Measurements from ENCODE around the gene PRRG4.
"Not testable (repeated sequence)": the region's sequence is repeated elsewhere in the genome, so short reads cannot be mapped to it uniquely, and the experiment has no call there.

PRRG4 gene

GRCh38 chr11:32831221-32831620 is 1.5 kb downstream of the PRRG4 start:
- no peak for DNase-seq

GRCh38 chr11:32833921-32834320 is 4.2 kb downstream of the PRRG4 start:
- DNase-seq = no peak

- DNase-seq = no peak
Measured at GRCh38 chr11:32836946-32837345, 7.2 kb downstream of the PRRG4 start.

DNA sequence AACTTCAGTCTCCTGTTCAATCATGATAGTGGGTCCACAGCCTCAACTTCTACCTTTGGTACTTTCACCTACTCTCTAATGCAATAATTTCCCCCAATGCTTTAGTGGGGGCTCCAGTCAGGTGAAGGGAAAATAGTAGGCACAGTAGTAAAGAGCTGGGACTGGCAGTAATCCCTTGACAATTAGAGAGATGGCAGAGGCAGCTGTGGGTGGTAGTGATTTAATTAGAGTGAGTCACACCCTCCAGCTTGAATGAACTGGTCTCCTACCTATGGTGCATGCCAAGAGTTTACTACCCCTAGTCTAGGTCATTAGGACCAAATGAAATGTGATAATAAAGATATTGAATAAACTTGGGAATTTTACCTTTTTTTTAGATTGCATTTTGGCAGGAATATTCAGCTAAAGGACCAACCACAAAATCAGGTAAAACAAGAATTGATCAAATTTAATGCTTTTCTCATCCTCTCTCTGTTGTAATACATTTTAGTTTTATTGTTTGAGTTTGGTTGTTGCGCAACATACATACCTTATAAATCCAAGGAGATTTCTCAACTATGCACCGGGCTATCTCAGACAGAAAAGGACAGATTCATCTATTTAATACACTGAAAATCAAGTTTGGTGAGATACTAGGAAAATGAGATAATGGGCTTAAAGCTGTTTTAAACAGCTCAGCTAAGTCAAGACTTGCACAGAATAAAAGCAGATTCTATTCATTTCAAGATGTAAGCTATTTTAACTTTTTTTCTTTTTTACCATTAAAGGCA is 9.0 kb downstream of the PRRG4 start:
- DNase-seq = no peak

GRCh38 chr11:32839308-32839707 is 9.6 kb downstream of the PRRG4 start:
- no peak for DNase-seq

DNA sequence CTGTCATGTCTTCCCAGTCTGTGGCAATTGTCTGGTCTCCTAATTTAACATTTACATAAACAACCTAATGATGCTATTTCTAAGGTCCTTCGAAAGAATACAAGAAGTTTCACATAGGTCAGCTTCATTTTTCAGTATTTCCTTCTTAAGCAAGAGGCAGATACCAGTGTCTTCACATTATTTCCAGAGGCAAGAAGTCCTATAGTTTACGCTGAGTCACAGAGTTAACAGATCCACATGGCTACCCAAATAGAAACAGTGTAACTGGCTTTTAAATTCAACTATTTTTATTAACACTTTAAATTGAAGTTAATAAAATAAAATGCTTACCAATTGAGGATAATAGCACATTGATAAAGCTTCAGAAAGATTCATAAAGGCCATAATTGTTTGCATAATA is 10.9 kb downstream of the PRRG4 start:
- no peak for DNase-seq

DNA sequence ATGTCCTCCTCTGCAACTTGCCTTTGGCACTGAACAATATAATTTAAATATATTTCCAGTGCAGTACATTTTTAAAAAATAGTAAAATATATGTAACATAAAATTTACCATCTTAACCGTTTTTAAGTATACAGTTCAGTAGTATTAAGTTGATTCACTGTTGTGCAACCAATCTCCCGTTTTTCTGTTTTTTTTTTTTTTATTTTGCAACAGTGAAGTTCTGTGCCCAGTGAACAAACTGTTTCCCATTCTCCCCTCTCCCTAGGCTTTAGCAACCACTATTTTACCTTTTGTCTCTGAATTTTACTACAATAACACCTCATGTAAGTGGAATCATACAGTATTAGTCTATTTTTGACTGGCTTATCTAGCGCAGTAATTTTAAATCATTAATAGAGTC is 13.8 kb downstream of the PRRG4 start:
- no peak for DNase-seq

GRCh38 chr11:32847511-32847910 is 17.8 kb downstream of the PRRG4 start:
- no peak for DNase-seq

DNA sequence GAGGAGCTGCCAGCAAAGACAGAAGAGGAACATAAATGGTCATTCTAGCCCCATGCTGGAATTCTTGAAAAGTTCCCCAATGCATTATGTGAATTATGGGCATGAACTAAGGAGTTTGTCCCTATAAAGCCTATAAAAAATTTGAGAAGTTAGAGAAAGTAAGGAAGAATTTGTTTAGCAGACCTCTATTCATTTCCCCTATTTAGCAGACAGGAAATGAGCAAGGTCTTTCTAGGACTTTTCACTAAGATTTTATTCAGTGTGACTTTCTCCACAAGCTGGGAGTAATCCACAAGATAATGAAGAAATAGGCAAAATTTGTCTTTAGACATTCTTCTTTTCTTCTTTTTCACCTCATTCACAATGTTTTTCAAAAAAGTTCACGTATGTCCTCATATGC is 20.0 kb downstream of the PRRG4 start:
- DNase-seq = no peak

GRCh38 chr11:32851251-32851650 is 21.5 kb downstream of the PRRG4 start:
- DNase-seq = no peak

DNA sequence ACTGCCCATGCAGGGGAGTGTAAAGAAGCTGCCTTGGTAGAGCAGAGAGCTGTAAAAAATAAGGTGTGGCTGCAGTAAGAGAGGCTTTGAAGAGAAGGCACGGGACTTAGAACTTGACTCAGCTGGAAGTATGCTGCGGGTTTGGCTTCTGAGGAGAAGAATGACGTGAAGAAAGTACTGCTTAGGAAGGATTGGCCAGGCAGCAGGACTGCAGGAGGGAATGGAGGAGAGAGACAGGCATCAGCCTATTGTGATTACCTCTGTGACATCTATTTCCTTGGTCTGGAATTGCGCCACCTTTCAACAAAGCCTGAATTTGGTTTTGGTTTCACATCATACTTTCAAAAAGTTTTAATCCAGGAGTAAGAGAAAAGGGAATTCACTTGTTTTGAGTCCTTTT is 22.5 kb downstream of the PRRG4 start:
- DNase-seq = no peak

DNA sequence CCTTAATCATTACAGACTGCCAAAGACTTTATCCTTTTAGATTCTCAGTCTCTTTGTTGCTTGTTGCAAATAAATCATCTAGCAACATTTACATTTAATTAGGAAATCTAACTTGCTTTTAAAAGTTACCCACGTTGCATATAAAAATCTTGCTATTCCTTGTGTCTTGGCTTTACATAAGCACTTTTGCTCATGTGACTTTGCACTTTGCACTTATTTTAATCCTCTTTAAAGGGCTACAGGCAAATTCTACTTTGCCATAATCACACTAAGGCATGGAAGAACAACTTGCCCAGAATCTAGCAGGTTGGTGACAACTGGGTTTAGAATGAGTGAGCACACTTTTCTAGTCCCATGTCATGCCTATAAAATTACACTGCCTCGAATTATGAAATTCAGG is 25.9 kb downstream of the PRRG4 start:
- no peak for DNase-seq

DNA sequence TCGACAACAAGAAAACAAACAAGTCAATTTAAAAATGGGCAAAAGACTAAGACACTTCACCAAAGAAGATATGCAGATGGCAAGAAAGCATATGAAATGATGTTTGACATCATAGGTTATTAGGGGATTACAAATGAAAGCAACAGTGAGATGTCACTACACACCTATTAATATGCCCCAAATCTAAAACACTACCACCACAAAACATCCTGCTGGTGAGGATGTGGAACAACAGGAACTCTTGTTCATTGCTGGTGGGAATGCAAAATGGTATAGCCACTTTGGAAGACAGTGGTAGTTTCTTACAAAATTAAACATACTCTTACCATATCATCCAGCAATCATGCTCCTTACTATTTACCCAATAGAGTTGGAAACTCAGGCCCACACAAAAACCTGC is 29.0 kb downstream of the PRRG4 start:
- DNase-seq = no peak

DNA sequence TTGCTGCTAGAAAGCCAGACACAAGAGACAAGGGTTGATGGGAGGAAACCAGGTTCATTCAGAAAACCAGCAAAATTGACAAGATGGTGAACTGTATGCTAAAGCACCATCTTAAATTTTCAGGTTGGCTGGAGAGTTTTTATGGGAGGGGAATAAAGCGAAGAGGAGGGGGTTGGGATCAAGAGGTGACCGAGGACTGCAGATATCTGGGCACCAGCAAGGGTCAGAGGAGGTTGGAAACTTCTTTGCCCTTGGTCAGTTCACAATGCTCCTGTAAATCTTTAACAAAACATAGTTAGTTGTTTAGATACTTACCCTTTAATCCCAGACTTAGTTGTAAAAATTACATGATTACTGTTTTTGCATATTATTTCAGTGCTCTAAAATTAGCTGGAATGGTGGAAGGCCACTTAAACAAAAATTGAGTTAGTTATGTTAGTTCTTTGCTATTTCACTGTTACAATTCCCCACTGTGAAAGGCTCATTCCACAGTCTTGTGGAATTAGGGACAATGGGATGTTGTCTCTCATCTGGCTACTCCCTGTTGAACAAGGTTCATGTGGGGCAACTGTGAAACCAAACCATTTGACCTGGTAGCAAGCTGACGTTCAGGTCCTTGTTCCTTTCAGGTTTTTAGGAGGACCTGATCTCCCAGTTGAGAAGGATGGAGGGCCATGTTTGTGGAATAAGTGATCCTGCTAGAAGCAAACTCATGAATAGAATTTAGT is 32.3 kb downstream of the PRRG4 start:
- no peak for DNase-seq

DNA sequence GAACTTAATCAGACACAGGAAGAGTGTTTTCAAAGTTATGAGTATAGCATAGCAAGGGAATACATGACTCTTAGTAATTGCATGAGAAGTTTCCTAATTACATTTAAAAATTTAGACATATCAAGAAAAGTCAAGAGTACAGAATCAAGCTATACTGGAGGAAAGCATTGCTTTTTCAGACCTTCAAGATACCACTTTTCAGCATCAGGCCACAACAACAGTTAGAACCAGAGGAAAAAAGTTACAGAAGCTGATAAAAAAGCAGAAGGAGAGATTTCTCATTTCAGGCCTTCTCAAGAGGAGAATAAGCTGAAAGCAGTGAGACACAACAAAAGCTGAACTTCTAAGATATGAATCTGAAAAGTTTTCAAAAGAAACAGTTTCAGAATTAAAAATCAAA is 34.8 kb downstream of the PRRG4 start:
- no peak for DNase-seq

DNA sequence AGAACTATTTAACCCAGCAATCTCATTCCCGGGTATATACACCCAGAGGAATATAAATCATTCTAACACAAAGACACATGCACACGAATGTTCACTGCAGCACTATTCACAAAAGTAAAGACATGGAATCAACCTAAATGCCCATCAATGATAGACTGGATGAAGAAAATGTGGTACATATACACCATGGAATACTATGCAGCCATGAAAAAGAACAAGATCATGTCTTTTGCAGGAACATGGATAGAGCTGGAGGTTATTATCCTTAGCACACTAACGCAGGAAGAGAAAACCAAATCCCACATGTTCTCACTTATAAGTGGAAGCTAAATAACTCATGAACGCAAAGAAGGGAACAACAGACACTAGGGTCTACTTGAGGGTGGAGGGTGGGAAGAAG is 39.0 kb downstream of the PRRG4 start:
- DNase-seq = not testable (repeated sequence)

DNA sequence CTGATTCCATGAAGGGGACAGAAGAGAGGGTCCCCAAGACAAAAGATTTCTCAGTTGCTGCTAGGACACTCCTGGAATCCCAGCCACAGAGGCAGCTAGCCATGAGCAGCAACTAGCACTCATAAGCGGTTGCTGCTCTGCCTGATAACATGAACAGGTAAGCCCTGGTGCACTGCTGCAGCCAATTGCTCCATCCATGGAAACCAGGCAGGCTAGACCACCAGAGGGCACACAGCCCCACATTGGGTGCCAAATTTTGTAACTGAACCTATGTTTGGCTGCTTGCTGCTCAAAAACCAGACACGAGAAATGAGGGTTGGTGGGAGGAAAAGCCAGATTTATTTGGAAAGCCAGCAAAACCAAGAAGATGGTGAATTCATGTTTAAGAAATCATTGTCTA is 40.9 kb downstream of the PRRG4 start:
- DNase-seq = no peak

GRCh38 chr11:32874132-32874531 is 44.4 kb downstream of the PRRG4 start:
- DNase-seq = no peak

DNA sequence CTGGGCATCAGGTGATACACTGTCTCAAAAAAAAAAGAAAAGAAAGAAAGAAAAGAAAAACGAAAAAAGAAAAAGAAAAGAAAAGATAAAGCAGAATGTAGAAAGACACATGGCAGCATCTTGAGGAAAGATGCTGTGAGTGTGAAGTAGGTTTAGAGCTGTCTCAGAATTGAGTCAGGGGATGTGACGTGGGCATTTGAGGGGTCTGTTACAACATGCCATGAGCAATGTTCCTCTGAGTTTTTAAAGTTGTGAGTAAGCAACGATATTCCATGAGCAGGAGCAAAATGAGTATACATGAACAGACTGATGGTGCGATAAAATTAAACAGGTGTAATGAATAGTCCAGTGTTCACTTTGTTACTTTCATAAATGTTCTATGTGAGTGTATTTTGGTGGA is 51.6 kb downstream of the PRRG4 start:
- no peak for DNase-seq

DNA sequence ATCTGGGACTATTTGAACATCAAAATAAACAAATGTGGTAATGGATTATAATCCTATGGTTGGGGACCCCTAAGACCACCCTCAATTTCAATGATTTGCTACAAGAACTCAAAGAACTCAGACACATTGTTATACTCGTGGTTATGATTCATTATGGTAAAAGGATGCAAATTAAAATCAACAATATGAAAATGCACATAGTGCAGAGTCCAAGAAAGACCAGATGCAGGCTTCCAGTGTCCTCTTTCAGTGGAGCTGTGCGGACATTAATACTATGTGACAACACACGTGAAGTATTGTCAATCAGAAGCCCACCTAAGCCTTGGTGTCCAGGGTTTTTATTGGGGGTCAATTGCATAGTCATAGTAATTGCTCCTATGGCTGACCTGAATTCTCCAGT is 53.7 kb downstream of the PRRG4 start:
- no peak for DNase-seq

- DNase-seq = no peak
Measured at GRCh38 chr11:32884023-32884422, 54.3 kb downstream of the PRRG4 start.

- DNase-seq = no peak
Measured at GRCh38 chr11:32884770-32885384, 55.1 kb downstream of the PRRG4 start.

GRCh38 chr11:32885556-32885955 is 55.8 kb downstream of the PRRG4 start:
- DNase-seq = no peak

GRCh38 chr11:32886180-32886579 is 56.5 kb downstream of the PRRG4 start:
- no peak for DNase-seq

All from NCI-H2029 treated with DMSO at 0.1 percent for 48 hours (cell line).